GM13977 (cell line): ENCODE data around the gene KCNK10.

Experiments
- DNase-seq: peaks from one replicate; pipeline ENCODE4 v3.0.0; 2012; ENCODE audit warnings: low spot score
- in situ Hi-C: fragments of 300-500 bp; cut with MboI; formaldehyde crosslinking; loops from one replicate; pipeline ENCODE4 v1.12.0; 2022; ENCODE audit warnings: low sequenced_read_pairs, low pct_unique_long_range_greater_than_20kb, mixed read lengths, inconsistent platforms; ENCODE audit not compliant: unreplicated experiment
- TF ChIP-seq, protein P1 (sequence below): IDR thresholded peaks from 2 replicates; pipeline ENCODE4 v1.5.1; 2012; ENCODE audit warnings: mild to moderate bottlenecking, control low read depth; ENCODE audit not compliant: insufficient read depth; ENCODE audit errors: extremely low read depth, missing control alignments

KCNK10 gene

DNA sequence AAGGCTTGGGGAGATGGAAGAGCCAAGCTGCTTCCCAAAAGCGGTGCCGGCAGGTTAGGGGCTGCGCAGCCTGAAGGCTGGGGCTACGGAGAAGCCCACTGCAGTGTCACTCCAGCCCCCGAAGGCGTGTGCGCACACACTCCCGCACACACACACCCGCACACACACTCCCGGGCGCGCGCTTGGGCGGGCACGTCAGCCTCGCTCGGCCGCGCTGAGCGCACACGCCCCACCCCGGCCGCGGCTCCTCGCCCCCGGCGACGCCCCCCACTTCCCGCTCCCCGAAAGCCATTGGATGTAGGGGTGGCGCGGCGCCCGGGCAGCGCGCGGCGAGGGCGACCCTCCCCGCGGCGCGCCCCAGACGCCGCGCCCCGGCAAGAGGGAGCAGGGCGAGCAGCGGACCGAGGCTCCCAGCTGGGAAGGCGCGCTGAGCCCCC, at the start of gene KCNK10:
Gene KCNK10, minus strand, starts transcription at position 184 of the 437 bp plus-strand sequence. CDS start 471 bp downstream, outside the sequence.
- DNase-seq: no peak
- in situ Hi-C loops: no loop called here
- TF ChIP-seq, protein P1, sequence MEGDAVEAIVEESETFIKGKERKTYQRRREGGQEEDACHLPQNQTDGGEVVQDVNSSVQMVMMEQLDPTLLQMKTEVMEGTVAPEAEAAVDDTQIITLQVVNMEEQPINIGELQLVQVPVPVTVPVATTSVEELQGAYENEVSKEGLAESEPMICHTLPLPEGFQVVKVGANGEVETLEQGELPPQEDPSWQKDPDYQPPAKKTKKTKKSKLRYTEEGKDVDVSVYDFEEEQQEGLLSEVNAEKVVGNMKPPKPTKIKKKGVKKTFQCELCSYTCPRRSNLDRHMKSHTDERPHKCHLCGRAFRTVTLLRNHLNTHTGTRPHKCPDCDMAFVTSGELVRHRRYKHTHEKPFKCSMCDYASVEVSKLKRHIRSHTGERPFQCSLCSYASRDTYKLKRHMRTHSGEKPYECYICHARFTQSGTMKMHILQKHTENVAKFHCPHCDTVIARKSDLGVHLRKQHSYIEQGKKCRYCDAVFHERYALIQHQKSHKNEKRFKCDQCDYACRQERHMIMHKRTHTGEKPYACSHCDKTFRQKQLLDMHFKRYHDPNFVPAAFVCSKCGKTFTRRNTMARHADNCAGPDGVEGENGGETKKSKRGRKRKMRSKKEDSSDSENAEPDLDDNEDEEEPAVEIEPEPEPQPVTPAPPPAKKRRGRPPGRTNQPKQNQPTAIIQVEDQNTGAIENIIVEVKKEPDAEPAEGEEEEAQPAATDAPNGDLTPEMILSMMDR: no peak

- TF ChIP-seq, protein P1: no peak
- no peak for DNase-seq
- in situ Hi-C loops: no loop called here
Observed at GRCh38 chr14:88369496-88369895, 46.4 kb upstream of the KCNK10 start.

DNA sequence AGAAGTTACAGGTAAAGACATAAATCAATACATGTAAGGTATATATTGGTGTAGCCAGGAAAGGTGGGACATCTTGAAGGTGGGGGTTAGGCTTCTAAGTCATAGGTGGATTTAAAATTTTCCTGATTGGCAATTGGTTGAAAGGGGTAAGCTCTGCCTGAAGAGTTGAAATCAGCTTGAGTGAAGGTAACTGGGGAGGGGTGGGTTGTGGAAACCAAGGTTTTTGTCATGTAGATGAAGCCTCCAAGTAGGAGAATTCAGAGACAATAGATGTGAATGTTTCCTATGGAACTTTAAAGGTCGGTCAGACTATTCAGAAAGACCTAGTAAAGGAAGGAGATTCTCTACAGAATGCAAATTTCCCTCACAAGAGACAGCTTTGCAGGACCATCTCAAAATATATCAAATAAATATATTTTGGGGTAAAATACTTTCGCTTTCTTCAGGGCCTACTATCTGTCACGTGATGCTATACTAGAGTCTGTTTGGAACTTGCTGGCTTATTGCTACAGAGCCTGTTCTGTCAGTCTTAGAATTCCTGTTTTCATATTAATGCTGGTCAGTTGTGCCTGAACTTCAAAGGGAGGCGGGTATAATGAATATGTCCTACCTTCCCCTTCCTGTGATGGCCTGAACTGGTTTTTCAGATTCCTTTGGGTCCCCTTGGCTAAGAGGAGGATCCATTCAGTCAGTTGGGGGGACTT, 41.8 kb upstream of the KCNK10 start:
- in situ Hi-C loops: no loop called here
- TF ChIP-seq, protein P1: no peak
- DNase-seq: no peak

- in situ Hi-C loops: no loop called here
- TF ChIP-seq, protein P1: no peak
- no peak for DNase-seq
Observed at GRCh38 chr14:88363644-88364043, 40.6 kb upstream of the KCNK10 start.

DNA sequence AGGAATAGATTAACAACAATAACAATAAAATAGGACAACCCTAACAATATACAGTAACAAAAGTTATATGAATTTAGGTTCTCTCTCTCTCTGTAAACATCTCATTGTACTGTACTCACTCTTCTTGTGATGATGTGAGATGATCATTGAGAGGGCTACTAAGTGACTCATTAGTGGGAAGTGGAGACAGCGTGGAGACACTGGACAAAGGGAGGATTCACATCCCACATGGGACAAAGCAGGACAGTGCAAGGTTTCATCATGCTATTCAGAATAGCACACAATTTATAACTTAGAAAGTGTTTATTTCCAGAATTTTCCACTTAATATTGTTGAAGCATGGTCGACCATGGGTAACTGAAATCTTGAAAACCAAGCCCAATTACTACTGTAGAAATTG, 36.4 kb upstream of the KCNK10 start:
- in situ Hi-C loops: no loop called here
- TF ChIP-seq, protein P1: no peak
- no peak for DNase-seq

- TF ChIP-seq, protein P1: no peak
- no peak for DNase-seq
- in situ Hi-C loops: no loop called here
Observed at GRCh38 chr14:88354358-88354757, 31.3 kb upstream of the KCNK10 start.
